Activated T-cell treated with anti-CD3 and anti-CD28 coated beads, Interleukin-2, amount 50 U/mL, for 48 hours (primary cell): Measurements from ENCODE around the gene YPEL2.
"Not testable (repeated sequence)": the region's sequence is repeated elsewhere in the genome, so short reads cannot be mapped to it uniquely, and the experiment has no call there.

ENCODE experiments used
- DNase-seq, 2 experiments: peaks; one replicate each; pipeline ENCODE4 v3.0.0-alpha.2; 2020

YPEL2 gene

DNA sequence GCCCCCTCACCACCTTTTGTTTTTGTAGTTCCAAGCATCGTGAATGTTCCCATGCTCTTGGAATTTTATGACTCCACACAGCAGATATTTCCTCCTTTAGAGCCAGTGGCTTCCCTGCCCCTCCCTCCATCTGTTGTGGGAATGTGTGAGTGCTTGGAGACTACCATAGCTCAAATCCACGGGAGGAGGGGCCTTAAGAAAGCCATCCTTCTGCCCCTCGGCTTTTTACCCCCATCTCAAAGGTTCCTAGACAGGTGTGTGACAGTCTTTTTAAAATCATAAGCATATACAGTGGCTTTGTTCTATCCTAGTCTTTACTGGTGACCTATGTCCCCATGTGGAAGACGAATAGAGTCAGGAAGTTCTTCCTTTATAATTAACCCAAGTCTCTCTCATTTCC, 47.2 kb downstream of the YPEL2 start:
- no peak for DNase-seq

DNA sequence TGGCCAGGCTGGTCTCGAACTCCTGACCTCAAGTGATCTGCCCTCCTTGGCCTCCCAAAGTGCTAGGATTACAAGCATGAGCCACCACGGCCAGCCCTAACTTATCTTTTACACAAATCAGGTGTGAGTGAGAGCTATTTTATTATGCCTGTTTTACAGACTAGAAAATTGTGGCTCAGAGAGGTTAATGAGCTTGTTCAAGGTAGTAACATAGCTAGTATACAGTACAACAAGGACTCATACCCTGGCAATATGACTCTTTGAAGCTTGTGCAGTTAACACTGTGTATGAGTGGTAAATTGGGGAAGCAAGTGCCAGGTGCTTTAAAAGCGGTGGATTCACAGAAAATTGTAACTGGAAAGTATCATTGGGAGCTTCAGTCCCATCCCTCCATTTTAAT, 49.0 kb downstream of the YPEL2 start:
- DNase-seq = no peak

DNA sequence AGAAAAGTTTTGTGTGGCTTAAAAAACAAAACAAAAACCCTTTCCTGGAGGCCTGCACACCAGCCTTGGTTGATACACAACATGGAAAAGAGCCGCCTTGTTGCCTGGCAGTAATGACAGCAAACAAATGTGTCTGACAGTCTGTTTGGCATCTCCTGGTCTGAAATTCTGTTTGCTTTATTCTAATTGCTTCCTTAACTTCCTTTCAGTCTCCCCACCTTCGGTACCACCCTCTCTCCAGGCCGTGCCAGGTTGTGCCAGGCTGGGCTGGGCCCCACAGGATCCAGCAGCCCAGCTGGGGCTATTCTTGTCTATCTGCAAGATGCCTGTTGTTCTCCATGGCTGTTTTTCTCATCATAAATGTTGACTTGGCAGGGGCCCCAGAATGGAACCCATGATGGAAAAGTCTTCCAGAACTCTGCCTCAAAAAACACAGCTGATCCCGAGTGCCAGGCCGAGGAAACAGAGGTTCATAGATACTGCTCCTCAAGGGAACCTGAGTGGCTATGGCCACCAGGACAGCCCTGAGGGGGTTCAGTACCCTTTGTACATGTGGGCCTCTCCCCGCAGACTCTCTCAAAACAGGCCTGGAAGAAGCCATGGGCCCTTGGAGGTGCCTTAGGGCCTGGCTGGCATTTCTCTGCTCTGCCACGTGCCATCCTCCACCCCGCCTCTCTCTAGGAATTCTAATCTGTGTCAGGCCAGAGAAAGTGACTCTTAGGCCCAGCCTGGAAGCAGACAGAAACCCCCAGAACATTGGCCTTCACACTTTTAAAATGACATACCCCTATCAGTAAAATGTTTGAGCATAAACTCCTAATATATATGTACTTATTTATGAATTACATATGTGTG, 50.5 kb downstream of the YPEL2 start:
- no peak for DNase-seq

DNA sequence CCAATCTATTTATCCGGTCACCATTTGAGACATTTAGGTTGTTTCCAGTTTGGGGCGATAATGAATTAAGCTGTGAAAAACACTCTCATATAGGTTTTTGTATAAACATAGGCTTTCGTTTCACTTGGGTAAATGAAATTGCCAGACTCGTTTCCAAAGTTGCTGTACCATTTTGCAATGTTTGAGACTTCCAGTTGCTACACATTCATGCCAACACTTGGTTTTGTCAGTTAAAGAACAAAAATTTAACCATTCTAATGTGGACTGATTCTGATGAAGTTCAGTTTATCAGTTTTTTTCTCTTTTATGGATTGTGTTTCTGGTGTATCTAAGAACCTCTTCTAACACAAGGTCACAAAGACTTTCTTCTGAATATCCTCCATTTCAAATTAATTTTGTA, 52.4 kb downstream of the YPEL2 start:
- no peak for DNase-seq

DNA sequence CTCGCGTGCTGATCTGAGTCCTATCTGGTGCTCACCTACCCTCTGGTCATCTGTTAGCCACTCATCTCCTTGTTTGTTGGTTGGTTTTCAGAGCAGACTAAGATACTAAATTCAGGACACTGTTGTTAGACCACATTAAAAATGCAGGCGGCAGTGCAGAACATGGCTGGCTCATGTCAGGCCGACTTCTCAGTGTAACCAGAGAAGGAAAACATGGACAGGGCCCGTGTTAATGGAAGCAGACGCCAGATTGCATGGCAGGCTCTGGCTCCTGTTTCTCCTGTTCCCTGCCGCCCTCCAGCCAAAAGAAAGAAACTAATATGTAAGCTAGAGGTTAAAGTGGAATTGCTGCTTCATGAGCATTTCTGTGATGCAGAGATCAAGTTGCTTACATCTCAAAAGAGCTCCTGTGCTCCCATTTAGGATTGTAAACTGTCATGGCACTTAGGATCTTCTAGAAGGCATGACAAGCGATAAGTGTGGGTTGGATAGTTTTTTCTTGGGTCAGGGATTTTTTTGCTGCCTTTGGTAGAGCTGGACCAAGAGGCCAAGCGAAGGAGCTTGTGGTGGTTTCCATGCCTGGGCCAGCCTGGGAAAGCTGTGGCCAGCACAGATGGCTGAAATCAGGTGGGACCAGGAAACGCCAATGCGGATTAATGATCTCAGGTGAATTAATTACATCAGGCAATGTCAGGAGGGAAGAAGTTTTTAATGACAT, 56.1 kb downstream of the YPEL2 start:
- no peak for DNase-seq

DNA sequence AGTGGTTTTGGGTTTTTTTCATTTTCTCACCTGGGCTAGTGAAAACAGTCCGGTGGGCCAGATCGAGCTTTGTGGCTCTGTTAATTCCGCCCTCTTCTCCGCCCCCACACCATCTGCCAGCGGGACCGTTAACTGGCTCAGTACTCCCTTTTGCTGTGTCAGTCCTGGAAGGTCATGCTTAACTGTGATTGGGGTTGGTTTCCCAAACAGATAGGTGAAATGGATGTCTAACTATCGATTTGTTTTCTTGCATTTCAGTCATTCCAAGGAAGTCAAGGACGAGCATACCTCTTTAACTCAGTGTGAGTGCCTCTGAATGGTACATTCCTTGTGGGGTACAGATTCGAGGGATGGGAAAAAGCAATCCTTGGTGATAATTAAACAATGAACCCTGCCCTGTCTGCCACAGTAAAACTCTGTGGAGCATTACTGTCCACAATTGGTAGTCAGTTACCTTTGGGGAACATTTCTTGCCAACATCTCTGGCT, 56.7 kb downstream of the YPEL2 start:
- DNase-seq = no peak

DNA sequence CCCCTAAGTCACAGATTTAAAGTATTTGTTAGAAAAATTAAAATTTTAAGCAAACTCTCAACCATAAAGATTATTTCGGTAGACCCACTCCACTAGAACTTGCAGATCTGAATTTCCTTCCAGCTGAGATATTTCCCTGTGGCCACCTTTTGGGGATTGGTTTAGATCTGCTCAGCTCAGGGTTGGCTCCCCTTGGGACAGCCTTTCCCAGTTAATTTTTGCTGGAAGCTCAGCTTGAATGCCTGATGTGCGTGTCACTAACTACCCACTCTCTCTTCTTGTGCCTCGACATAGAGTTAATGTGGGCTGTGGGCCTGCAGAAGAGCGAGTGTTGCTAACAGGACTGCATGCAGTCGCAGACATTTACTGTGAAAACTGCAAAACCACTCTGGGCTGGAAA, 57.6 kb downstream of the YPEL2 start:
- no peak for DNase-seq

DNA sequence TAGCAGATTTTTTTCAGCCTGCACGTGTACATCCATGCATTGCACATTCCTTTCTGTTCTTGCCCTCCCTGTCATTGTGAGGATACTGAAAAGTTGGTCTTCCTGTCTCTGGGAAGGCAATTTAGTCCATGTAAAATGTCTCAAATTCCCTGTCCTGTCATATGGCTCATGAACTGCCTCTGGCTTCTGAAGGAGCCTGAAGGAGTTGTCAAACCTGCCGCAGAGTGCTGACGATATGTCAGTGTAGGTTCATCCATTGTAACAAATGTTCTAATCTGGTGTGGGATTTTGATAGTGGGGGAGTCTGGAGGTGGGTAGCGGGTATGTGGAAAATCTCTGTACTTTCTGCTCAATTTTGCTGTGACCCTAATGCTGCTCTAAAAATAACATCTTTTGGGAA, 59.6 kb downstream of the YPEL2 start:
- no peak for DNase-seq

DNA sequence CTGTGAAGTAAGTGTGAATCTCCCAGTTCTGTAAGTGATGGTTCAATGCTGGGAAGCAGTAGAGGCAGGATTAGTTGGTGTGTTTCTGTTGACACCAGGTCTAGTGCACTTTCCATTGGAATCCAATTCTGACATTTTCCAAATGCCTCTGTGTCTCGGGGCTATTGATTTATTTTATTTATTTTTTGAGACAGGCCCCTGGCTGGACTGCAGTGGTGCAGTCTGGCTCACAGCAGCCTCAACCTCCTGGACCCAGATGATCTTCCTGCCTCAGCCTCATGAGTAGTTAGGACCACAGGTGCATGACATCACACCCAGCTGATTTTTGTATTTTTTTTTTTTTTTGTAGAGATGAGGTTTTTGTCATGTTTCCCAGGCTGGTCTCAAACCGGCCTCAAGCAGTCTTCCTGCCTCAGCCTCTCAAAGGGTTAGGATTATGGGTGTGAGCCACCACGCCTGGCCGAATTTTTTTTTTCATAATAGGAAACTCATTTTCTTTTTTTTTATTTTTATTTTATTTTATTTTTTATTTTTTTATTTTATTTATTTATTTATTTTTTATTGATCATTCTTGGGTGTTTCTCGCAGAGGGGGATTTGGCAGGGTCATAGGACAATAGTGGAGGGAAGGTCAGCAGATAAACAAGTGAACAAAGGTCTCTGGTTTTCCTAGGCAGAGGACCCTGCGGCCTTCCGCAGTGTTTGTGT, 61.7 kb downstream of the YPEL2 start:
- DNase-seq = no peak

DNA sequence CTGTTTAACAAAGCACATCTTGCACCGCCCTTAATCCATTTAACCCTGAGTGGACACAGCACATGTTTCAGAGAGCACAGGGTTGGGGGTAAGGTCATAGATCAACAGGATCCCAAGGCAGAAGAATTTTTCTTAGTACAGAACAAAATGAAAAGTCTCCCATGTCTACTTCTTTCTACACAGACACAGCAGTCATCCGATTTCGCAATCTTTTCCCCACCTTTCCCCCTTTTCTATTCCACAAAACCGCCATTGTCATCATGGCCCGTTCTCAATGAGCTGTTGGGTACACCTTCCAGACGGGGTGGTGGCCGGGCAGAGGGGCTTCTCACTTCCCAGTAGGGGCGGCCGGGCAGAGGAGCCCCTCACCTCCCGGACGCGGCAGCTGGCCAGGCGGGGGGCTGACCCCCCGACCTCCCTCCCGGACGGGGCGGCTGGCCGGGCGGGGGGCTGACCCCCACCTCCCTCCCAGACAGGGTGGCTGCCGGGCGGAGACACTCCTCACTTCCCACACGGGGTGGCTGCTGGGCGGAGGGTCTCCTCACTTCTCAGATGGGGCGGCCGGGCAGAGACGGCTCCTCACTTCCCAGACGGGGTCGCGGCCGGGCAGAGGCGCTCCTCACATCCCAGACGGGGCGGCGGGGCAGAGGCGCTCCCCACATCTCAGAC, 62.4 kb downstream of the YPEL2 start:
- DNase-seq = not testable (repeated sequence)

DNA sequence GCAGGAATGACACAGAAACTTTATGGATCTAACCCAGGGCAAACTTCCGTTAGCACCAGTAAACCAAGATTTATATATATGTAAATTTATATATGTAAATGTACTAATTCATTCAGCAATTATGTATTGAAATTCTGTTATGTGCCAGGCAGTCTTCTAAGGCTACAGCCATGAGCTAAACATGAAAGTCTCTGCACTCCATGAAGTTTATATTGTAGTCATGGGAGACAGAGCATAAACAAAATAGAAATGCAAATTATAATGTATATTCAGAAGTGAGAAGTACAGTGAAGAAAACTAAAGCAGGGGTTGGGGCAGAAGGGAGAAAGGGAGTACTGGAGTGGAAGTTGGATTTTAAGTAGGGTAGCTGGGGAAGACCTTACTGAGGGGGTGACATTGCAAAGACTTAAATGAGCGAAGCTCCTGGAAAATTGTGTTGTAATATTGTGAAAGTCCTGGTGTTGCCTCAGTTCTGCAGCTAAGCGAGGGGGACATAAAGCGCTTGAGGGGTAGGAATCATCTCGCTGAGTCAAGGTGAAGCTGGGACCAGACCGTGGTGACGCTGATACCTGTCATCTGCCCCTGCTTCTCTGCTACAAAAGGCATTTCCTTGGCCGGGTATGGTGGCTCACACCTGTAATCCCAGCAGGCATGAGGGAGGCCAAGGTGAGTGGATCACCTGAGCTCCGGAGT, 64.8 kb downstream of the YPEL2 start:
- DNase-seq = no peak

DNA sequence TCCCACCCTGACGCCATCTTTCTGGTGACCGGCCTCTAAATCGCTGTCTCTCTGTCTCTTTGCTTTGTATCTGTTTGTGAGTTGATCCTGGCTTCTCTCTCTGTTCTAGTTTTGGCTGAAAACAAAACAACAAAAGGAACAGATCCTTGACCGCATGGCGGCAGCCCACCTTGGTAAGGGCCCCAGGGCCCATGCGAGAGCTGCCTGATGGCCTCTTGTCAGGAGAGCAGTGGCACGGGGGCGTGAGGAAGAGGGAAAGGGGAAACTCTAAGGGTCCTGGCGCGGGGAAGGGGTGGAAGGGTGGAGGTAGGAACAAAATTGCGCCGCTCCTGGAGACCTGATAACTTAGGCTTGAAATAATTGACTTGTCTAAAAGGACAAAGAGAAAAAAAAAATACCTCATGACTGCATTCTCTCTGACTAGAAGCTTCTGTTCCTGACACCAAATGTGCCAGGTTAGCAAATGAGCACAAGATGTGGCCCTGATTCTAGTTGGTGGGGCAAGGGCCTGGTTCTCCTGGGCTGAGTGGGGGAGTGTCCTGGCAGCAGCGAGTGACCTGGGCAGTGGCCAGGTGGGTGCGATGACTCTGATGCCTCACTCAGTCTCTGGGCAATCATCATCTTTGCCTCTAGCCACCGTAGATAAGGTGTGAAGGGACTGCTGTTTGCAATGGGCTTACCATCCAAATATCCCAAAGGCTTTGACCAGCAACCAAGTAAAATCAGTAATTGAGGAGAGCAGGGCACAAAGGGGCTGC, 66.0 kb downstream of the YPEL2 start:
- no peak for DNase-seq

DNA sequence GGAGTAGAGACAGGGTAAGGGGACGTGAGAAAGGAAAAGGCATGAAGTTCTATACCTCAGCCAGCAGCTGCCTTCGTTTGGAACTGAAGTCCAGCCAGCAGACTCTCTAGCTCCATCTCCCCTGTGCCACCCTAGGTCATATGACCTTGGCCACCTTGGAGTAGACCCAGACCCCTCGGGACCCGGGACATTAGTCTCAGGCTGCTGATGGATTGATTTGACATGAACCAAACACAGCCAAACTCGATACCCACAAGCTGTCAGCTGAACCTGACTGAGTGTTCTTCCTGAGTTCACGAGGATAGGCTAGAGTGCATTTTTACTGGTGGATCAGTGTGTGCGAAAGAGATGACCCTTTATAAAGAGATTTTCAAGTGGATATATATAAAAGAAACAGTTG, 68.5 kb downstream of the YPEL2 start:
- DNase-seq = no peak

DNA sequence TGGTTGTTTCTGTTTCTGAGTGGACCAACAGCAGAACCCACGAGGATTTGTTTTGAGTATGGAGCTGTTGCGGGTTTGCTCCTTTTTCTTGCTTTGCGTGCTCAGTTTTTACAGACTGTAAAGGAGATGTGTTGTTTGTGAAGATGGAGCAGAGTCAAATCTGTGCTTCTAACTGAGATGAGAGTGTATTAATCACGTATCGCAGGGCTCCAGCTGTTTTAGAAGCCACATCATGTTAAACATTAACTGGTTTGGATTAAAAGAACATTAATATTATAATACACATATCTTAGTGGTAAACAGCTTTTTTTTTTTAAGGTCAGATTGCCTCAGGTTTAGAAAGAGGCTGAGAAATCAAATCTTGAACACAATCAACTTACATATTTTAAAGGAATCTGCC, 69.4 kb downstream of the YPEL2 start:
- DNase-seq = no peak

DNA sequence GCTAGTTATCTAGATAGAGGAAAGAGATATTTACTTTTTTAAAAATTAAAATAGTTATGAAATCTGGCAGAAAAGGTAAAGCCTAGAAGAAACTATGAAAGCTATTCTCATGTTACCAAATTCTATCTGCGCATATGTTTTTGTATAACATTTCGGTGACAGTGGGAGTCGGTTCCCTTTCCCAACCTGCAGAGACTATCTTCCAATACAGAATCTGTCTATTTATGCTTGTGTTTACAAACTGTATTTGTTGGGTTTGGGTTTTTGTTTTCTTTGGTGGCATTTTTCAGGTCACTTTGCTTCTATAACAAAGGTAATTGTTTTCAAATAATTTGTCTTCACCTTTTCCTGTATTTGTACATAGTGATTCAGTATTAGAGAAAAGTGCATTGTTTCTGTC, 69.8 kb downstream of the YPEL2 start:
- no peak for DNase-seq

DNA sequence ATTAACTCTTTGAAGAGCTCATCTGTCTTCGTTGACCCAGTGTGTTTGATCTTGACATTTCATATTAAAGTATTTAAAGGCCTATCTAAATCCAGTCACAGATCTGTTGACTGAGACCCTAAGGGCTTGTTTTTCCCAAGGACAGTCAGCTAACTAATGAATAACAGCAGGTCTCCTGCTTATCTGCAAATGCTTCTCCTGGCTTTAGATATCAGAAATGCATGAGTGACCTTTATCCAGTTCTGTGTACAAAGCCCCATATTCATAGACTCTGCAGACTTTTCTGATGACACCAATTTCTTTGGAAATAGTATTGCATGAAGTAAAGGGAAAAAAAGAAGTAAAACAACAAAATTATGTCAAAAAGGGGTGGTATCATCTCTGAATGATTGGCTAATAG, 70.3 kb downstream of the YPEL2 start:
- DNase-seq = no peak

DNA sequence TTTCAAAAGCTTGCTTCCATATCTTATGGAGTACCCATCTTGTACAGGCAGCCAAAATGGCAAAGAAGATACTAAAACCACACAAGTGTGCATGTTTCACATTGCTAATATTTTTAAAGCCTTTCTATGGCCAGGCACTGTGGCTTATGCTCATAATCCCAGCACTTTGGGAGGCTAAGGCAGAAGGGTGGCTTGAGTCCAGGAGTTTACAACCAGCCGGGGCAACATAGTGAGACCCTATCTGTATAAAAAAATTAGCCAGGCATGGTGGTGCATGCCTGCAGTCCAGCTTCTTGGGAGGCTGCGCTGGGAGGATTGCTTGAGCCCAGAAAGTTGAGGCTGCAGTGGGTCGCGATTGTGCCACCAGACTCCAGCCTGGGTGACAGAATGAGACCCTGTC, 71.3 kb downstream of the YPEL2 start:
- no peak for DNase-seq

DNA sequence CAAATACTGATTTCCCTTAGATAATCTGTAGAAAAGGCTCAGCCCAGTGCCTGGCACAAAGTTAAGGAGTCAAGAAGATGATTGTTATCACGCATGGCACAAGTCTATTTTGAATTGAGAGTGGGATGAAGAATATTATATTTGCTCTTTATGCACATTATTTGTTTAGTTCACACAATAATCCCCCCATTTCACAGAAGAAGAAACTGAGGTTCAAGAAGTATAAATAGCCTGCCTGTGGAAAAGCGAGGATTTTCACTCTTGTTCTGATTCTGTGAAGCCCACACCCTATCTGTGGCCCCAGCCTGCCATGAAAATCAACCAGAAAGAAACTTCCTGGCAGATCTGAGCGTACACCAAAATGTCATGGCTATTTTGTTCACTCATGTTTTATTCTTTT, 73.0 kb downstream of the YPEL2 start:
- no peak for DNase-seq

DNA sequence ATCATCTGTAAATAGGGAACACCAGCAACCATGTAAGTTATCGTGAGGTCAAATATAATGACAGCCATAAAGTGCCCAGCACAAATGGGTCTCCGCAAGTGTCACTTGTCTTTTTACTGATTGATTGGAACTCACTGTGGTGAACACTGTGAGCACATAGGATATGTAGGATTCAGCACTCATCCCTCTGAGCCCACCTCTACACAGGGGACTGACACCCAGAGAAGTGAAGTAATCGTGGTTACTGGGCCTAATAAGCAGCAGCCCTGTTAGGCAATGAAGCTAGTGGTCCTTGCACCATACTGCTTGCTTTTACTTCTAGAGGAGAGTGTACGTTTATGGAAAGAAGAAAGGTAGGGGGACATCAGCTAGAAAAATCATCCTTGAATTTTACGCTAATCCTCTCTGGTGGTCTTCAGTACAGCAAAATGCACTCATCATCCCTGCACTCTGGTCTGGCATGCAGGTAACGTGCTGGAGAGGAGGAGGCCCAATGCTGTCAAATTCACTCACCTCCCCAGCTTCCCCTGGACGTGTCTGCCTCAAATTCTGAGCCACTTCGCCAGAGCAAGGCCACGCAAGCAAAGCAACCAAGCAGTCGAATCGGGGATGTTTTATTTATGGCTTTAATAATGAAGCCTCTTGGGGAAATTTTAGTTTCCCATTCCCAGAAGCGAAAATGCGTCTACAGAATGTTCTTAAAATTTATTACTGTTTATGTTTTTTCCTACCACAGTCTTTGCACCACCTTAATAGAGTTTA, 74.7 kb downstream of the YPEL2 start:
- no peak for DNase-seq

DNA sequence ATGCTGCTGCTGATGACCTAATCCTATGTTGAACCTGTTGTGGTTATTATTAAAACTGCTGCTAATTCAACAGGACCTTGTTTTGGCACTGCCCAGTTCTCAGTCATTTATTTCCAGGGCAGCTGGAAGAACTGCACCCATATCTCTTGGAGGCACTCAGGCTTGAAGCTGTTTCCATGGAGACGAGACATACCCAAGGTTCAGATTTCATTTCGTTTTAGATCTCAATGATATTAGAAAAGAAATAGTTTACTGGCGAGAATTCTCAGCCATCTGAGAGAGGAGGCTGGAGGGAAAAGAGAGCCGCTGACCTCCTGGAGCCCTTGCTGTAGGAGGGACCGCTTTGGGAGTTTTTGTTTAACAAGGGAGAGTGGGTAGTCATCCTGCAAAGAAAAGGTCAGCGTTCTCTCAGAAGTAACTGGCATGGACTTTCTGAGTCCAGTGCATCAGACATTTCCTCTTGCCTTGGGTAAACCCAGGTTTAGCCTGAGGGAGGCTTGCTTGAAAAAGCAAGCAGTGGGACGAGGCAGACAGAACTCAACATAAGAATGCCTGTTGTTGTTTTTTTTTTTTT, 75.4 kb downstream of the YPEL2 start:
- no peak for DNase-seq
